HG03457 (cell line): Measurements from ENCODE around the gene OR56A1.

Source experiments
- ATAC-seq: cut with Tn5 transposase; IDR thresholded peaks from one replicate; pipeline ENCODE4 v1.9.1; 2021; ENCODE audit warnings: moderate number of reproducible peaks; ENCODE audit not compliant: unreplicated experiment

OR56A1 gene

GRCh38 chr11:5992150-5992549, 38.4 kb downstream of the OR56A1 start:
- no peak for ATAC-seq

GRCh38 chr11:5989203-5989602, 41.4 kb downstream of the OR56A1 start:
- ATAC-seq = no peak

- no peak for ATAC-seq
These were observed 43.7 kb downstream of the OR56A1 start, which contains the start of gene OR52L1 for GRCh38 chr11:5986885-5987284. OR52L1 (minus strand) TSS chr11:5986985; CDS start chr11:5986930, 55 bp downstream.

GRCh38 chr11:5983443-5983842, 47.1 kb downstream of the OR56A1 start:
- no peak for ATAC-seq

GRCh38 chr11:5973530-5973929, 57.0 kb downstream of the OR56A1 start:
- no peak for ATAC-seq
